Measurements from ENCODE around the gene MCCC2.
"Not testable (repeated sequence)": the region's sequence is repeated elsewhere in the genome, so short reads cannot be mapped to it uniquely, and the experiment has no call there.

The MCCC2 gene

GRCh38 chr5:71663191-71663969 lies 76.2 kb downstream of the MCCC2 start:
- no peak for DNase-seq (ENCODE audit: low spot score)

GRCh38 chr5:71664615-71665014 lies 77.5 kb downstream of the MCCC2 start:
- not testable (repeated sequence) for DNase-seq (ENCODE audit: low spot score)

- DNase-seq (ENCODE audit: low spot score) = no peak
Measured at GRCh38 chr5:71666321-71666720, 79.2 kb downstream of the MCCC2 start.

GRCh38 chr5:71677977-71678376 lies 90.8 kb downstream of the MCCC2 start:
- no peak for DNase-seq (ENCODE audit: low spot score)

- DNase-seq (ENCODE audit: low spot score) = no peak
Measured at GRCh38 chr5:71679714-71680113, 92.6 kb downstream of the MCCC2 start.

- DNase-seq (ENCODE audit: low spot score) = no peak
Measured at GRCh38 chr5:71680510-71680909, 93.4 kb downstream of the MCCC2 start.

- DNase-seq (ENCODE audit: low spot score) = no peak
Measured at GRCh38 chr5:71681296-71681695, 94.2 kb downstream of the MCCC2 start.

GRCh38 chr5:71684309-71684708 lies 97.2 kb downstream of the MCCC2 start:
- no peak for DNase-seq (ENCODE audit: low spot score)

- DNase-seq (ENCODE audit: low spot score) = no peak
Measured at GRCh38 chr5:71693828-71694427, 106.8 kb downstream of the MCCC2 start.

- no peak for DNase-seq (ENCODE audit: low spot score)
Measured at GRCh38 chr5:71695071-71695470, 107.9 kb downstream of the MCCC2 start.

GRCh38 chr5:71695595-71695994 lies 108.5 kb downstream of the MCCC2 start:
- no peak for DNase-seq (ENCODE audit: low spot score)

GRCh38 chr5:71697967-71698366 lies 110.8 kb downstream of the MCCC2 start:
- no peak for DNase-seq (ENCODE audit: low spot score)

GRCh38 chr5:71699233-71699632 lies 112.1 kb downstream of the MCCC2 start:
- DNase-seq (ENCODE audit: low spot score) = no peak

GRCh38 chr5:71699751-71700150 lies 112.6 kb downstream of the MCCC2 start:
- no peak for DNase-seq (ENCODE audit: low spot score)

GRCh38 chr5:71700803-71701202 lies 113.7 kb downstream of the MCCC2 start:
- no peak for DNase-seq (ENCODE audit: low spot score)

GRCh38 chr5:71701407-71701806 lies 114.3 kb downstream of the MCCC2 start:
- DNase-seq (ENCODE audit: low spot score) = no peak

- no peak for DNase-seq (ENCODE audit: low spot score)
Measured at GRCh38 chr5:71703941-71704340, 116.8 kb downstream of the MCCC2 start.

GRCh38 chr5:71705421-71705820 lies 118.3 kb downstream of the MCCC2 start:
- DNase-seq (ENCODE audit: low spot score) = no peak

- no peak for DNase-seq (ENCODE audit: low spot score)
Measured at GRCh38 chr5:71706906-71707305, 119.8 kb downstream of the MCCC2 start.
